GM03348 (cell line): ENCODE data around the gene ZNF611.
"Not testable (repeated sequence)": the region's sequence is repeated elsewhere in the genome, so short reads cannot be mapped to it uniquely, and the experiment has no call there.

Source experiments
- DNase-seq: peaks from one replicate; pipeline ENCODE4 v3.0.0; 2012; ENCODE audit warnings: low spot score

Gene ZNF611

DNA sequence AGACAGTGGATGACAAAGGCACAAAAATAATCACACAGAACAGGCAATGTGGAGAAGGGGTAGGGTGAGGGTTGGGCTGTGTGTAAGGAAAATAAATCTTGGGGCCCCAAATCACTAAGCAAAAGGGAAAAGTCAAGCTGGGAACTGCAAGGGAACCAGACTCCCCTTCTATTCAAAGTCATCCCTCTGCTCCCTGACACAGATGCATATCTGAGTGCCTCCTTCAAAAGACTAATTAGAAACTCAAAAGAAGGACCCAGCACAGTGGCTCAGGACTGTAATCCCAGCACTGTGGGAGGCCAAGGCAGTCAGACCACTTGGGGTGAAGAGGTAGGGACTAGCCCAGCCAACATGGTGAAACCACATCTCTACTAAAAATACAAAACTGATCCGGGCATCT, 18.3 kb downstream of the ZNF611 start:
- no peak for DNase-seq

DNA sequence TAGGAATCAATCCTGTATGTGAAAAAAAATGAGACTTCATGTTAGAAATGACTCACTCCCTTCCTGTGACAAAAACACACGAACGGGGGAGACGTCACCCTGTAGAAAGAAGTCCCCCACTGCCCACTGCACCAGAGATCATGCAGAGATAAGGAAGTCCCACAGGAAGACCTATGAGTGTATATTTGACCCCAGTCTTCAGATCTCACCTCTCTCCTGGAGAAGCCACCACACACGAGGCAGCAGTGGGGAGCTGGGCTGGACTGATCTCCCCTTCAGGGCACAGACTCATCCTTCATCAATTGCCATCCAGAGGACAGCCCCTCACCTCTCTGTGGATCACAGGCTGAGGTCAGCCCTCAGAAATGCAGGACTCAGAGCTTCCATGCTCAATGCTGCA, 18.9 kb downstream of the ZNF611 start:
- DNase-seq: not testable (repeated sequence)

DNA sequence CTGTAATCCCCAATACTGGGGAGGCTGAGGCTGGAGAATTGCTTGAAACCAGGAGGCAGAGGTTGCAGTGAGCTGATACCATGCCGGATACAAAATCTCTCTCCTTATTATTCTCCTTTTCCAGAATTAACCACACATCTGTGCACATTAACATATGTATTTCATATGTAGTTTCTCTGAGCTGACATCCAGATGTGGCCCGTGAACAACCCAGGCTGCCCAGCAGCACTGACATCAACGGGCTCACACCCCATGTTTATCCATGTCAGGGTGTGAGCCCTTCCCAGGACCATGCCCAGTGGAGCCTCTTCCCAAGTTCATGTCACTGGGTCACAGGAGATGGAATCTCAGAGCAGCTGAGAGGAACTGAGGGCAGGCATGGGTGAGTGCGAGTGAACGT, 19.5 kb downstream of the ZNF611 start:
- DNase-seq: not testable (repeated sequence)

DNA sequence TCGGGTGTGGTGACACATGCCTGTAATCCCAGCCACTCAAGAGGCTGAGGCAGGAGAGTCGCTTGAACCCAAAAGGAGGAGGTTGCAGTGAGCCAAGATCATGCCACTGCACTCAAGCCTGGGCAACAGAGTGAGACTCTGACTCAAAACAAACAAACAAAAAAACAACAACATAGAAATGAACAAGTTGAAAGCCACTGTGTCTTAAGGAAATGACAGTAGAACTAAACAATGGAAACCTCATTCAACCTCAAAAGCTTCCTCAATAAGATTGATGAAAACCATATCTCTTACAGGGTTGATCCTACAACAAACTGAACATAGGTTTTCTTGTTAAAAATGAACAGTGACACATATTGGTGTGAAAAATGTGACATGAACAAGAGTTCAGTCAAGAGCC, 21.8 kb downstream of the ZNF611 start:
- DNase-seq: not testable (repeated sequence)

DNA sequence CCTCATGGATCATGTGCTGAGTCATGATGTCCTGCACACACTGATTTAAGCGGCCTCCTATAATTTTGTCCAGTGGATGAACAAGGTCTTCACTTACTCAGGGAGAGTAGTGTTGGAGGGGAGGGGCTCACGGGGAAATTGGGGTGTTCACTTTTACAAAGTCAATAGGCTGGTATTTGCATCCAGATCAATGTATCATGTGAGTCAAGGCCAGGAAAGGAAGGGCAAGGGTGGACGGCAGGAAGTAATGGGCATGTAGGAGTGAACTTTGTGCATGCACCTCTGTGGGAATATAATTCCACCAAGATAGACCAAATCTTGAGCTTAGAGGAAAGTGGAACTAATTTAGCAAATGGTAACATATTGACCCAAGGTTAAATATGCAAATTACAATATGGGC, 23.2 kb downstream of the ZNF611 start:
- not testable (repeated sequence) for DNase-seq

DNA sequence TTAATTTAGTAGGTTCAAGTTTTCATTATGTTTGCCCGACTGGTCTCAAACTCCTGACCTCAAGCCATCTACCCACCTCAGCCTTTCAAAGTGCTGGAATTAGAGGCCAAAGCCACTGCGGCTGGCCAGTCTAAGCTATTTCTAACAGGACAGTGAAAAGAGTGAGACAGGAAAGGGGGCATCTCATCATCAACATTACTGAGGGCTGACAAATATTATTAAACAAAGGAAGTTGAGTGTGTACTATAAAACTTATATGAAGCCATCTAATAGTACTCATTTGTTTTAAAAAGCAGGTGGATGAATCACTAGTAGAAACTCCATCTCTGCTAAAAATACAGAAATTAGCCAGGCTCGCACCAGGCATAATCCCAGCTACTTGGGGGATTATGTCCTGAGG, 24.3 kb downstream of the ZNF611 start:
- DNase-seq: no peak

DNA sequence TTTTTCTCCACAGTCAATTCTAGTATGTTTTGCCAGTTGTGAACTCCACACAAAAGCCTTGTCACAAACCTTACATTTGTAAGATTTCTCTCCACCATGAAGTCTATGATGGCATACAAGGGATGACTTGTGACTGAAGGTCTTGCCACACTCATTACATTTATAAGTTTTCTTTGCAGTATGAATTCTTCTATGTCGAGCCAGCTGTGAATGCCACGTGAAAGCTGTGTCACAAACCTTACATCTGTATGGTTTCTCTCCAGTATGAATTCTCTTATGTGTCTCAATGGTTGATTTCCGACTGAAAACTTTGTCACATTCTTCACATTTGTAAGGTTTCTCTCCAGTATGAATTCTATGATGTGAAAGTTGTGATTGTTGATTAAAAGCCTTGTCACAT, 29.2 kb downstream of the ZNF611 start:
- not testable (repeated sequence) for DNase-seq

DNA sequence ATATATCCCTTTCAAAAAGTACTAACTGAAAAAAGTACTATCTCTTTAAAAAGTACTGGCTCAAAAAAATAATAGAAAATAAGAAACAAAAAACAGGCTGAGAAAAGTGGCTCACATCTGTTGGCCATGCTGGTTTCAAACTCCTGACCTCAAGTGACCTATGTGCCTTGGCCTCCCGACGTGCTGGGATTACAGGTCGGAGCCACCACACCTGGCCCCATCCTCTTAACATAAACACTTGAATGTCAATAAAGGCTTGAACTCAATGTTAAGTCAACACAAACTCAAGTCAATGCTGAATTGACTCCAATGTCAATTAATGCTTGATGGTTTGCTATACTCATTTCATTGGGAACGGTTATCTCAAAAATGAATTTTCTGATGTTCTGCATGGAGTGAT, 30.9 kb downstream of the ZNF611 start:
- DNase-seq: no peak

DNA sequence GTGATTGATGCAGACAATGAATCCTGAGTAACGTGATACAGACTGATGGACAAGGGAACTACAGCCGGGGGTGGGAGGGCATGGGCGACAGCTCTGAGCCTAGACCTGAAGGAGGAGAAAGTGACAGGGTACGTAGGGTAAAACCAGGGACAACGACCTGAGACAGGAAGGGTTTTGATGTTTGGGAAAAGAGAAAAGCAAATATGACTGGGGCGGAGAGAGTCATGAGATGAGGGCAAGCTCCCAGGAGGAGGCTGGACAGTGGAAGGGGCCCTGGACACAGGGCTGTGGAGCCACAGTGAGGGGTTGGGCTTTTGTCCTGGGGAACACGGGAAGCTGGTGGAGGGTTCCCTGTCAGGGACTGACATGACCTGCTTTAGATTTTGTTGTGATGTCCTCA, 34.2 kb downstream of the ZNF611 start:
- no peak for DNase-seq

DNA sequence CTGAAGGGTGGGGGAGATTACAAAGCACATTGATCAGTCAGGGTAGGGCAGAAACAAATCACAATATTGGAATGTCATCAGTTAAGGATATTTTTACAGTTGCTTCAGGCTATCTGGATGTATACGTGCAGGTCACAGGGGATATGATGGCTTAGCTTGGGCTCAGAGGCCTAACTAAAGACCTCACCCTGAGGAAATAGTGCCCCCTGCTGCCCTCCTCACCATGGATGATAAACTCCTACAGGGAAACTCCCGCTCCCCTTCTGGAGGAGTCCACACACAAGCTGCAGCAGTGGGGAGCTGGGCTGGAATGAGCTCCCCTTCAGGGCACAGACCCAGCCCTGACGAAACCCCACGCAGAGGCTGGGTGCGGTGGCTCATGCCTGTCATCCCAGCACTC, 35.3 kb downstream of the ZNF611 start:
- DNase-seq: not testable (repeated sequence)

DNA sequence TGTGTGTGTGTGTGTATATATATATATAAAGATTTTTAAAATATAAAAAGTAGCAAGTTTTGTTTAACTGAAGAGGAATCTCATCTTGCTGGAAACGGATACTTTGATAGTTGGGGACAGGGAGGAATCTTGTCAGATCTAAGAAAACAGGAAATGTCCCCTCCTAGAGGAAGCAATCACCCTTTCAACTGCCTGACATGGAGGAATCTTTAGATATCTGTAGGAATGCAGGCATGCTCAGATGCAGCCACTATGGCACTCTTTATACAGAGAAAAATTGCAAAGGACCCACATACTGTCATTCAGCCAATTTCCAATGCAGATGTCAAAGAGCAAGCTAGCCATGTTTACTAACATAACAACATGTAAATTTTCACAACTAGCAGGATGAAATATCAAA, 38.8 kb downstream of the ZNF611 start:
- DNase-seq: no peak

DNA sequence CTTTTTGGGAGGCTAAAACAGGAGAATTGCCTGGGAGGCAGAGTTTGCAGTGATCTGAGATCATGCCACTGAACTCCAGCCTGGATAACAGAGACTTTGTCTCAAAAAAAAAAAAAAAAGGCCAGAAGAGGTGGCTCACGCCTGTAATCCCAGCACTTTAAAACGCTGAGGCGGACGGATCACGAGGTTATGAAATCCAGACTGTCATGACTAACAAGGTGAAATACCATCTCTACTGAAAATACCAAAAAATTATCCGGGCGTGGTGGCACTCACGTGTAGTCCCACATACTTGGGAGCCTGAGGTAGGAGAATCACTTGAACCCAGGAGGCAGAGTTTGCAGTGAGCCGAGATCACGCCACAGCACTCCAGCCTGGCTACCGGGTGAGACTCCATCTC, 39.9 kb downstream of the ZNF611 start:
- no peak for DNase-seq

DNA sequence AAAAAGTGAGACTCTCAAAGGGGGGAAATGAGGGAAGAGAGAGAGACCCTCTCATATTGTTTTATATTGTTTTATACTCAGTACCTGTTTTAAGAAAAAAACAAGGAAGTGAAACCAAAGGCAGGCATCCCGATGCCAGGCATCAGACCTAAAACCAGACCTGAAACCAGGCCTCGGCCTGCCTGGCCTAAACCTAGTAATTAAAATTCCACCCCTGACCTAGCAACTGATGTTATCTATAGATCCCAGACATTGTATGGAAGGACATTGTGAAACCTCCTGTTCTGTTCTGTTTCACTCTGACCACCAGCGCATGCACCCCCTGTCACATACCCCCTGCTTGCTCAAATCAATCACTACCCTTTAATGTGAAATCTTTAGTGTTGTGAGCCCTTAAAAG, 40.6 kb downstream of the ZNF611 start:
- not testable (repeated sequence) for DNase-seq

DNA sequence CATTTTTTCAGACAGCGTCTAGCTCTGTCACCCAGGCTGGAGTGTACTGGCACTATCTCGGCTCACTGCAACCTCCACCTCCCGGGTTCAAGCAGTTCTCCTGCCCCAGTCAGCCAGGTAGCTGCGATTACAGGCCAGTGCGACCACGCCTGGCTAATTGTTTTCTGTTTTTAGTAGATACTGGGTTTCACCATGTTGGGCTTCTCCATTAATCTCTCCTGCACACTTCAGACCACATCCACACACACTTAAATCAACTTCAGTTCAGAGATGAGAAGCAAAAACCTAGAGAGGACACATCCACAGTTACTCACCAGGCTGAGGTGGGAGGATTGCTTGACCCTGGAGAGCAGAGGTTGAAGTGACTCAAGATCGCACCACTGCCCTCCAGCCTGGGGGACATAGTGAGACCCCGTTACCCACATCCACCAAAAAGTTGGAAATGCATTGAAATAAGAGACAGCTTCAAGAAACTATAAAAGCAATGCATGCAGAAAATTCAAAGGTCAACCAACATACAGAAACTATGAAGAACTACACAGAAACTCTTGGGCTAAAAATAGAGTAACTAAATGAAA, 42.3 kb downstream of the ZNF611 start:
- no peak for DNase-seq

DNA sequence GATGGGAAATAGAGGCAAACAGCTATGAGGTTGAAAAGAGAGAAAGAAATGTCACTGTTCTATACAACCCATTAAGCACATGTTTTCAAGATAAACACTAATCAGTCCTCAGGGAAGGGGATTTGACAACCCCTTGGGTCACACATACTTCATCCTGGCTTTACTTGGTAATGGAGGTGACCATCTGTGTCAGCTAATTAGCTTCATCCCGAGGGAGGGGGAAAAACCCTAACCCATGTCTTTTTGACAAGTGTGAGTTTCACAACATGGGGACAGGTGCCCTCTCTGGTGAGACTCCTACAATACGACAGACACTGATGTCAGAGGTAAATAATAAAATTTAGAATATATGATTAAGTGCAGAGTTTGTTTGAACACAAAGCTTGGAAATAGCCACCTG, 43.1 kb downstream of the ZNF611 start:
- DNase-seq: no peak

DNA sequence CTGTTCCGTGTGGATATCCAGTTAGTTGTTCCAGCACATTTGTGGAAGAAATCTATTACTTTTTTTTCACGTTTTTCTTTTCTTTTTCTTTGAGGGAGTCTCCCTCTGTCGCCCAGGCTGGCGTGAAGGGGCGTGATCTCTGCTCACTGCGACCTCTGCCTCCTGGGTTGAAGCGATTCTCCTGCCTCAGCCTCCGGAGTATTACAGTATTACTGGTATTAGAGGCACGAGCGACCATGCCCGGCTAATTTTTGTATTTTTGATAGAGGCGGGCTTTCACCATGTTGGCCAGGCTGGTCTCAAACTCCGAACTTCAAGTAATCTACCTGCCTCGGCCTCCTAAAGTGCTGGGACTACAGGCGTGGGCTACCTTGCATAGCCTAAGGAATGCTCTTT, 43.6 kb downstream of the ZNF611 start:
- no peak for DNase-seq

DNA sequence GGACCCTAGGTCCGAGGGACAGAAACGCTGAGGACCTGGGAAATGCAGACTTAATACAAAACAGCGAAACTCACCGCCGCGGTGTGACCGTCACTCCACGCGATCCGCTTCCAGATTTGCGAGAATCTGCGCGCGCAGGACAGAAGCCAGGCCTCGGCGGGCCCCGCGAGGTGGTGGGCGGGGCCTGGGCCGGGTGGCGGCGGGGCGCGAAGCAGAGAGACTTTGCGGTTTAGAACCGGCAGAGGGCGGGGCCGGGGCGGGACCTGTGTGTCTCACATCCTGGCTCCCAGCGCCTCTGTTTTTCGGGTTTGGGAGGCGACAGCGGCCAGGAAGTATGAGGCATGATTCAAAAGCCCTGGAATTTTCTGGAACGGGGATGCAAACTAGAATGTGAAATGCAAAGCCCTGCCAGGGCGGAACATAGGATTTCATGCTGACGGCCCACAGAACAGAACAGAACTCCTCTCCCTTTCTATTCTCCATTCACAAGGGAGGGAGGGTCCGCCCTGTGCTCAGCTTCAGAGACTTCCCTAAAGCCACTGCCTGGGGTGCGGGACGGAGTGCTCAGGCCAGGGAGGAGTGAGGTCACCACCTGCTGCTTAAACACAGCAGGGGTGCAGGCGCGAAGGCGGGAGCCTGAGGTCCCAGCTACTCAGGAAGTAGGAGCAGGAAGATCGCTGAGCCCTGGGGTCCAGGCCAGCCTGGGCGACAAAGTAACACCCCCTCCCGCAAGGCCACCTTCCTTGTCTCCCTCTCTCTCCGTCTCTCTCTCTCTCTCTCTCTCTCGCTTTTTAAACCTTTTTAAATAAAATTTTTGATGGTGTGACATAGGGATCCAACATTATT, 44.3 kb downstream of the ZNF611 start:
- peak; percentile 96 for DNase-seq

DNA sequence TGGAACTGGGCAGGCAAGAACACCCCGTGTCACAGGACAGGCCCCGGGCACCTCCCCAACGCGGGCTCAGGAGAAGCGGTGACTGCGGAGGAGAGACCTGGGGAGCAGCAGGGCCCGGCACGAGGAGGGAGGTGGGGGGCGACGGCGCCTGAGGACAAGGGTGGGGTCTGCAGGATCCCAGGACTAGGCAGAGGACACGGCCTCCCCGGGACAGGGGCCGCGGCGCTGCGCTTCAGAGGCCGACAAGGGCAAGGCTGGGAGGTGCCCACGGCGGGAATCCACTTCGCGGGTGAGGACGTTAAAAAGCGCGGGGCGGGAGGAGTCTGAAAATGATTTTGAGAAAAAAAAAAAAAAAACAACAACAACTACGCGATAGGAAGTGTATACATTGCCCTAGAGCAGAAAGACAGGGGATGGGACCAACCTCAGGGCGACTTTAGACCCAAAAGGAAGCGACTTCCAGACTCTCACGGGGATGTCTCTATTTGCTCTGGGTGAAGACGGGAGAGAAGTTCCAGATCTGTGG, 44.9 kb downstream of the ZNF611 start:
- DNase-seq: peak; percentile 26

DNA sequence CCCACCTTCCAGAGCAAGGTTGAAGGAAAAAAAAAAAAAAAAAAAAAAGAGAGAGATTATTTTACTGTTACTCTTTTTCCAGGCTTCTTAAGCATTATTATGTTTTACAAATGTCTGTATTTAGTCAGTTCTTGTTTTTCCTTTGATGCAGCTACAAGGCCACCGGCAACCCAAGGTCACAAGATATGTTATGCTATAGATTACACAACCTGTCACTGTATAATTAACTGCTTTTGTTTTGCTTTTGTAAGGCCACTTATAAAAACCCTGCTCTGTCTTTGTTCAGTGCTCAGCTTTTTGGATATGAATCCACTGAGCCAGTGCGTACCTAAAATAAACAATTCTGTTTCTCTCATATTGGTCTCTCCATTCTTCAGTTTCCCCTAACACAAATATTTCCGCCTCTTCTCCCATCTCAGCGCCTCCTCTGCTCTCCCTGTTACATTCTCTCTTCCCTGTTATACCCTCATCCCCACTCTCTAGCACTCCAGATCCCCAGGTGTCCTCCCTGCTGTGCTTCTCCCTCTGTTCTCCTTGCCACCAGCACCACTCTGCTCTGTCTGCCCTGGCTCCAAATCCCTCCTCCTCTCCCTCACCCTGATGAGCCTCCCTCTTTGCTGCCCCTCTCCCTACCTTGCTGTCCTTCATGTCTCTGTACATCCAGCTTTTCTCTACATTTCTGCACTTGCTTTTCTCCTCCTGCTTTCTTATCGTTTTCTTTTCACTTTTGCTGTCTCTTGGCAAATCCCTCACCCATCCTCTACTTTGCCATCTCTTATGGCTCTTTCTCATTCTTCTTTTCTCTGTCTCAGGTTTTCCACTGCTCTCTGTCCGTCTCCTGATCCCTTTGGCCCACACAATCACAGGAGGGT, 45.7 kb downstream of the ZNF611 start:
- not testable (repeated sequence) for DNase-seq

DNA sequence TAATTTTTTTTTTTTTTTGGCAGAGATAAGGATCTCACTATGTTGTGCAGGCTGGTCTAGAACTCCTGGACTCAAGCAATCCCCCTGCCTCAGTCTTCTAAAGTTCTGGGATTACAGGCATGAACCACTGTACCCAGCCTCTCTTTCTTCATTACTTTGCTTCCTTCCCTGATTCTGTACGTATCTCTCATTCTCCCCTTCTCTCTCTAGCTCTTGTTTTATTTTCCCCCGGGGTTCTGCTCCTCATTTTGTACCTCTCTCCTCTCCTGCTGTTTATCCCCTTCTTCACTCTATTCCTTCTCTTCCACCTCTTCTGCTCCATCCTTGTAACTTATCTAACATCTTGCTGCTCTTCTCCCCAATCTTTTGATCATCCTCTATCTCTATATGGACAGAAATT, 46.5 kb downstream of the ZNF611 start:
- DNase-seq: no peak

DNA sequence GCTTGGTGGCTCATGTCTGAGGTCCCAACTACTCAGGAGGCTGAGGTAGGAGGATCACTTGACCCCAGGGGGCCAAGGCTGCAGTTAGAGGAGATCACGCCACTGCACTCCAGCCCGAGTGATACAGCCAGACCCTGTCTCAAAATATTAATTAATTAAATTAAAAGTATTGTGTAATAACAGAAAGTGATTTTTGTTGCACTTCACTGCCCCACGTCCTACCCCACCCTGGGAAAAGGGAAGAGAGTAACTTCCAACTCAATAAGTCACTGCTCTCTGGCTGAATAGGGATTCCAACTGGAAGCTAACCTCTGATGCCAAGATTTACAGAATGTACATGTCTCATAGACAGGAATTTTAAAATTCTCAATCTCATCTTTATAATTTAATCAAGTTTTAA, 47.2 kb downstream of the ZNF611 start:
- DNase-seq: no peak

DNA sequence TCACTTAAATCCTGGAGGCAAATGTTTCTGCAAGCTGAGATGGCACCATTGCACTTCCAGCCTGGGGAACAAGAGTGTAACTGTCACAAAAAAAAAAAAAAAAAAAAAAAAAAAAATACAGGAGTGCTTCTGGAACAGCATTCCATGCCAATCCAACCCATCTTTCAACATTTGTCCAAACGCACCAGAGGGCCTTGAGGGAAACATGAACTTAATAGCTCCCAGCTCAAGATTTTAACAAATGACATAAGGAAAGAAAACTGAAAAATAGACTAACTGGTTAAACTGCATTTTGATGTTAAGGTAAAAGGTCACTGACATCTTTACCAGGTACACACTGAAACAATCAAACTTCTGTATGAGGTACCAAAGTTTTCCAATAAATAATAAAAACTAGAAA, 49.0 kb downstream of the ZNF611 start:
- DNase-seq: no peak

DNA sequence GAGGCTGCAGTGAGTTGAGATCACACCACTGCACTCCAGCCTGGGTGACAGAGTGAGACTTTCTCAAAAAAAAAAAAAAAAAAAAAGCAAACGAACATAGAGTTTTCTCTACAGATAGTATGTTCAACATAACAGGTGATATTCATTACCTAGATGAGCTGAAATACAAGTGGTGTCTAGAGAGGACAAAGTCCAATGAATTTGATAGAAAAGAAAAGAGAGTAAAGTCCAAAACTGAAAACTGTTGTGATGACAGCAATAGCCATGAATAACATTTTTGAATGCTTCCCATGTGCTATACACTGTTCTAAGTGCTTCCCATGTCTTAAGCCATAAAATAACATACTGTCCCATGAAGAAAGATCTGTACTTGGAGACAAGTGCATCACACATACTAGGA, 53.6 kb downstream of the ZNF611 start:
- not testable (repeated sequence) for DNase-seq
